Transverse colon (tissue), 3 donors: Measurements from ENCODE around the gene DNAJB6.

Source experiments
- EP300 ChIP-seq: sonication (generic); formaldehyde crosslinking; IDR thresholded peaks from one replicate; pipeline ENCODE4 v1.6.1; 2017; ENCODE audit warnings: antibody characterized with exemption, low read depth
- POLR2A ChIP-seq: fragments of 450-650 bp; IDR thresholded peaks from one replicate; pipeline ENCODE4 v1.6.1; 2016; ENCODE audit warnings: antibody characterized with exemption, mild to moderate bottlenecking, moderate library complexity
- TF ChIP-seq, protein P1 (sequence below), 5 experiments: fragments of 200-600 bp in 3 of 5; fragments of 450-650 bp in 2 of 5; sonication (generic) in 3 of 5; IDR thresholded peaks; 1 replicate in 2 of 5; 2 replicates in 3 of 5; pipeline ENCODE4 v1.5.1; 2016 to 2017; ENCODE audit warnings: antibody characterized with exemption in 5 of 5, inconsistent platforms in 3 of 5, mild to moderate bottlenecking in 2 of 5, moderate library complexity in 1 of 5

GRCh38 chr7:157430721-157431120 is 93.9 kb downstream of the DNAJB6 start:
- TF ChIP-seq, protein P1, sequence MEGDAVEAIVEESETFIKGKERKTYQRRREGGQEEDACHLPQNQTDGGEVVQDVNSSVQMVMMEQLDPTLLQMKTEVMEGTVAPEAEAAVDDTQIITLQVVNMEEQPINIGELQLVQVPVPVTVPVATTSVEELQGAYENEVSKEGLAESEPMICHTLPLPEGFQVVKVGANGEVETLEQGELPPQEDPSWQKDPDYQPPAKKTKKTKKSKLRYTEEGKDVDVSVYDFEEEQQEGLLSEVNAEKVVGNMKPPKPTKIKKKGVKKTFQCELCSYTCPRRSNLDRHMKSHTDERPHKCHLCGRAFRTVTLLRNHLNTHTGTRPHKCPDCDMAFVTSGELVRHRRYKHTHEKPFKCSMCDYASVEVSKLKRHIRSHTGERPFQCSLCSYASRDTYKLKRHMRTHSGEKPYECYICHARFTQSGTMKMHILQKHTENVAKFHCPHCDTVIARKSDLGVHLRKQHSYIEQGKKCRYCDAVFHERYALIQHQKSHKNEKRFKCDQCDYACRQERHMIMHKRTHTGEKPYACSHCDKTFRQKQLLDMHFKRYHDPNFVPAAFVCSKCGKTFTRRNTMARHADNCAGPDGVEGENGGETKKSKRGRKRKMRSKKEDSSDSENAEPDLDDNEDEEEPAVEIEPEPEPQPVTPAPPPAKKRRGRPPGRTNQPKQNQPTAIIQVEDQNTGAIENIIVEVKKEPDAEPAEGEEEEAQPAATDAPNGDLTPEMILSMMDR (IDR thresholded peaks at IDR 0.05): no peak
- TF ChIP-seq EP300 (no peak), POLR2A (no peak)
